Astrocyte of the spinal cord (primary cell): ENCODE data around the gene ZC3H13.

Experiments used
- DNase-seq: peaks from one replicate; pipeline ENCODE4 v3.0.0; 2011; ENCODE audit warnings: low read depth, low spot score
- H3K4me3 ChIP-seq: 2 replicates; pipeline ENCODE4 v1.5.1; 2011; ENCODE audit warnings: low read depth, mild to moderate bottlenecking, low read length, moderate library complexity
- in situ Hi-C: cut with HindIII; loops from 2 replicates; pipeline ENCODE4 v1.10.0; 2017; ENCODE audit warnings: low sequenced_read_pairs
- TF ChIP-seq, protein P1 (sequence below): IDR thresholded peaks from 2 replicates; pipeline ENCODE4 v1.5.1; 2012; ENCODE audit warnings: low read depth, mild to moderate bottlenecking, low read length, inconsistent platforms

ZC3H13 gene, protein sequence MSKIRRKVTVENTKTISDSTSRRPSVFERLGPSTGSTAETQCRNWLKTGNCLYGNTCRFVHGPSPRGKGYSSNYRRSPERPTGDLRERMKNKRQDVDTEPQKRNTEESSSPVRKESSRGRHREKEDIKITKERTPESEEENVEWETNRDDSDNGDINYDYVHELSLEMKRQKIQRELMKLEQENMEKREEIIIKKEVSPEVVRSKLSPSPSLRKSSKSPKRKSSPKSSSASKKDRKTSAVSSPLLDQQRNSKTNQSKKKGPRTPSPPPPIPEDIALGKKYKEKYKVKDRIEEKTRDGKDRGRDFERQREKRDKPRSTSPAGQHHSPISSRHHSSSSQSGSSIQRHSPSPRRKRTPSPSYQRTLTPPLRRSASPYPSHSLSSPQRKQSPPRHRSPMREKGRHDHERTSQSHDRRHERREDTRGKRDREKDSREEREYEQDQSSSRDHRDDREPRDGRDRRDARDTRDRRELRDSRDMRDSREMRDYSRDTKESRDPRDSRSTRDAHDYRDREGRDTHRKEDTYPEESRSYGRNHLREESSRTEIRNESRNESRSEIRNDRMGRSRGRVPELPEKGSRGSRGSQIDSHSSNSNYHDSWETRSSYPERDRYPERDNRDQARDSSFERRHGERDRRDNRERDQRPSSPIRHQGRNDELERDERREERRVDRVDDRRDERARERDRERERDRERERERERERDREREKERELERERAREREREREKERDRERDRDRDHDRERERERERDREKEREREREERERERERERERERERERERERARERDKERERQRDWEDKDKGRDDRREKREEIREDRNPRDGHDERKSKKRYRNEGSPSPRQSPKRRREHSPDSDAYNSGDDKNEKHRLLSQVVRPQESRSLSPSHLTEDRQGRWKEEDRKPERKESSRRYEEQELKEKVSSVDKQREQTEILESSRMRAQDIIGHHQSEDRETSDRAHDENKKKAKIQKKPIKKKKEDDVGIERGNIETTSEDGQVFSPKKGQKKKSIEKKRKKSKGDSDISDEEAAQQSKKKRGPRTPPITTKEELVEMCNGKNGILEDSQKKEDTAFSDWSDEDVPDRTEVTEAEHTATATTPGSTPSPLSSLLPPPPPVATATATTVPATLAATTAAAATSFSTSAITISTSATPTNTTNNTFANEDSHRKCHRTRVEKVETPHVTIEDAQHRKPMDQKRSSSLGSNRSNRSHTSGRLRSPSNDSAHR (N-terminal part only)

DNA sequence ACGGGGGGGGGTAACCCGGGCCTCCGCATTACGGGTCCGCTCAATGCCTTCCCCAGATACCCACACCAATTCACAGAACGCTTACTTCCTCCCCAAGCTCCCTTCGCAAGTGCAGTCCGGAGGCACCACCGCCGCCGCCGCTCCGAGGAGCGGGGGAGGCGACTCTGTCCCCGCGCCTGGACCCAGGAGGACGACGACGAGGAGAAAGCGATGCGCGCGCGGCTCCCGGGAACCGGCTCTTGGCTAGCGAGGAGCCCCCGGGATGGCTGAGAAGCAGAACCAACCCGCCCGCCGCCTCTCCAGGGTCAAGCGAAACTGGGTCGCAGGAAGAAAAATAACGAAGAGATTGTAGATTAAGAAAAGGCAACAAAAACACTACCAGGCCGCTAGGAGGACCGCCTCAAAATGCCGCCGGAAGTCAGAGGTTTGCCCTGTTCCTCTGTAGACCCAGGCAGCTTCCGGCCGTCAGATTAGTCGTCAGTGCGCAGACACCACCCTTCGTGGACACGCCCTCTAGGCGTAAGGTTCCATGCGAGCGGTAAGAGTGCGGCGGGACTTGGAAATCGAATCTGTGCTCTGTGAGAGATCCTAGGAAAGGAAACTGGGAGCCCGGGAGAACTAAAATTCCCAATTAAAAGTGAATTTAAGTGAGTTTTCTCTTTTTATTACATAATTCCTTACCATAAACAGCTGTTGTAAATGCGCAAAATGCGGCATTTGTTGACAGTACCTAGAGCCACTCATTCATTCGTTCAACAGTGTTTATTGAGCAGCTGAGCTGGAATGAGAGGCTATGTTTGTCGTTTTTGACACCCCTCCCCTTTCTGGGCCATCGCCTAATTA lies at the start of gene ZC3H13:
TSS of gene ZC3H13 (minus strand) at position 428 of the 843 bp plus-strand sequence. CDS start 7,239 bp downstream, outside the sequence.
- in situ Hi-C loops, result no loop called here
- peak; percentile 95 for DNase-seq
- H3K4me3 ChIP-seq, result peak within 1 kb of the TSS; percentile 91
- TF ChIP-seq, protein P1, sequence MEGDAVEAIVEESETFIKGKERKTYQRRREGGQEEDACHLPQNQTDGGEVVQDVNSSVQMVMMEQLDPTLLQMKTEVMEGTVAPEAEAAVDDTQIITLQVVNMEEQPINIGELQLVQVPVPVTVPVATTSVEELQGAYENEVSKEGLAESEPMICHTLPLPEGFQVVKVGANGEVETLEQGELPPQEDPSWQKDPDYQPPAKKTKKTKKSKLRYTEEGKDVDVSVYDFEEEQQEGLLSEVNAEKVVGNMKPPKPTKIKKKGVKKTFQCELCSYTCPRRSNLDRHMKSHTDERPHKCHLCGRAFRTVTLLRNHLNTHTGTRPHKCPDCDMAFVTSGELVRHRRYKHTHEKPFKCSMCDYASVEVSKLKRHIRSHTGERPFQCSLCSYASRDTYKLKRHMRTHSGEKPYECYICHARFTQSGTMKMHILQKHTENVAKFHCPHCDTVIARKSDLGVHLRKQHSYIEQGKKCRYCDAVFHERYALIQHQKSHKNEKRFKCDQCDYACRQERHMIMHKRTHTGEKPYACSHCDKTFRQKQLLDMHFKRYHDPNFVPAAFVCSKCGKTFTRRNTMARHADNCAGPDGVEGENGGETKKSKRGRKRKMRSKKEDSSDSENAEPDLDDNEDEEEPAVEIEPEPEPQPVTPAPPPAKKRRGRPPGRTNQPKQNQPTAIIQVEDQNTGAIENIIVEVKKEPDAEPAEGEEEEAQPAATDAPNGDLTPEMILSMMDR, result peak; percentile 33

DNA sequence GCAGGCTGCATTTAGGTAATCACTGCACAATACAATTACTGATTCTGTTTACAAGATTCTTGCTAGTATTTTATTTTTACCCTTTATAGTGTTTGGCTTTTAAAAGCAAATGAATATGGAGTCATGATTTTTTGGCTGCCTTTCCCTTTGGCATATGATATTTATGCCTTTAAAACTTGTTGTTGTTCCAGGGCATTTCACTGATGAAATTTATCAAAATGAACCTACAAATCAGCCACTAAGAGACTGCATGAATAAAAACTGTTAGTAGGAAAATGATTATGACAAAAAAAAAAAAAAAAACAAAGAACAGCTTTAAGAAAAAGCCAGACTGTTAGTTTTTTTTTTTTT lies 49.7 kb upstream of the ZC3H13 start:
- H3K4me3 ChIP-seq, result no peak overlapping the region
- DNase-seq, result no peak
- TF ChIP-seq, protein P1, result no peak
- in situ Hi-C loops, result no loop called here

DNA sequence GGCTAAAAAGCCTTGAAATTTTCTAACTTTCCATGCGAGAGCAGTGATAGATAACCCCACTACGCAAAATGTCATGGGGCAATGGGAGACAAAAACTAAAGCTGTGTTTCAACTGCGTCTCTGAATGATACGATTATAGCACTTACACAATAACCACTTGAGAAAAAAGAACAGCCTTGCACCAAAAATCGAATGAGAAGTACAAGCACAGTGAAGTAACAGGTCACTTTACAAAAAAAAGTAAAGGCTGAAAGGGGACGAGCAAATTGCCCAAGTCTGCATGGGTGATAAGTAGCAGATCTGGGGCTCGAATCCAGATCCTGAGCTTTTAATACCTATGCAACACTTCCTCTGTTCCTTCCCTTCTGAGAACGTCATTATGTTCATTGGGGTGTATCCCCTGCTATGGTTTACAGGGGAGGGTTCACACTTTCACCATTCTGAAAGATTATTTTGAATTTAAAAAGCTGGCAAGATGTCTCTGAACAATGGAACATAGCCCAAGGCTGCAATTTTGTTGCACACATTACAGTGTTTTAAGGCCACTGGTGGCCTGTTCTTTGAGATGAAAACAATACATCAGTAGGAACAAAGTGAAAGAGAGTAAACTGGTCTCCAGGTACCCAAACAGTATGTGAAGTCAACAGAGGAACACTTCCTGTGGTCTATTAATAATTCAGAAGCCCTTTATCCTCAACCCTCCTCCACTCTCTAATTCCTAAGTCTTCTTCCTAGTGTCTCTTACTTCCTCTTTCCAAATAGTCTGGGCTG lies 49.1 kb upstream of the ZC3H13 start:
- no peak overlapping the region for H3K4me3 ChIP-seq
- in situ Hi-C loops, result no loop called here
- TF ChIP-seq, protein P1, result no peak
- no peak for DNase-seq

DNA sequence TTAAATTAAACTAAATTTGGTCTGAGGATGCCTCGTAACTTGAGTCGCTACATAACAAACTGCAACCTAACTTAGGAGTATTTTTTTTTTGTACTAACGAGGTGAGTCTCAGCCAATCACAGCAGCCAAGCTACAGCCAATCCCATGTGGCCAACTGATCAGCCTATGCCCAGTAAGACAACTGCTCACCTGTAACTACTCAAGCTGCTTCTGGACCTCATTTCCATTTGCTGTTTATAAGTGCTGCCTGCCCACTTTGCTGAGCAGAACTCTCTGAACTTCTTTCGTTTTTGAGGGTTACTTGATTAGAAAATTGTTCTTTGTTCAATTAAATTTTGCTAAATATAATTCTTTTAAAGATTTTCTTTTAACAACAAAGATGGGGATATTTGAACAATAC lies 48.5 kb upstream of the ZC3H13 start:
- TF ChIP-seq, protein P1, result no peak
- in situ Hi-C loops, result no loop called here
- DNase-seq, result no peak
- H3K4me3 ChIP-seq, result no peak overlapping the region

DNA sequence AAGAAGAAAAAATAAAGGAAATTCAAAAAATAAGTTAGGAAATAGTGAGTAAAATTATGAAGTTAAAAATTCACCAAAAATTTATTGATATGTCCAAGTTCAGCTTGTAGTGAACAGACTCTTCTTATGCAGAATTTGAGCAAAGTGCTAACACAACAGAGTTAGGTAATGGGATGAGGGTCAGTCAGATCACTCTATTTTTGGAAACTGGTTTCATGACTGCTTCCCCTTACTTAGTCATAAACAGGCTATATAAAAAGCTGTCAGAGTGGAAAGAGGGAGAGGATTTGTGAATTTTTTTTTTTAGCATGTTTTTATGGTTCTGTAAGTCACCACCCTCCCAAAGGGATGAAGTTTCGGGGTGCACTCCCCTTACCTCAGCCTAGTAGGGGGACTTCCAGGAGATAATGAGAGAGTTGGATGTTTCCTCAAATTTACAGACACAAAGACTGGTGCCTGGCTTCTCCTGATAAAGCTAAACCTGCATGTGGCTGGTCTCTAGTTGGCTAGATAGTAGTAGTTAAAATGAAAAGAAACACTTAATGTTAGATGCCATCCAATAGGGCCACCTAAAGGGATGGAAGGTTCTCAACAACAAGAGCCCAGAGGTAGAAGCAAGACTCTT lies 47.8 kb upstream of the ZC3H13 start:
- no peak overlapping the region for H3K4me3 ChIP-seq
- in situ Hi-C loops, result no loop called here
- TF ChIP-seq, protein P1, result no peak
- no peak for DNase-seq
